ENCODE data around the gene SYT12. TPM values are rescaled to one million over a fixed set of nuclear protein-coding genes. Genes with fewer than 3 reads are reported as not detected.
A peak's percentile ranks its signal among the peaks of the same experiment; 100 is the strongest.

The SYT12 gene
- total RNA-seq, 1 donor from 2014 or later = 0.05 TPM

GRCh38 chr11:67095214-67095507 lies 72.2 kb downstream of the SYT12 start:
- H3K4me1 ChIP-seq = peaks cover 9% of the 10 kb centered on the region
- no peak overlapping the region for H3K4me3 ChIP-seq
- intact Hi-C loops (cut with micrococcal nuclease) = no loop called here
- no peak overlapping the region for H3K27ac ChIP-seq (replicated peaks)
- no peaks in the 10 kb centered on the region for H3K36me3 ChIP-seq
- peaks cover 12% of the 10 kb centered on the region for H3K27me3 ChIP-seq (ENCODE audit: low read depth)
- no peak for TF ChIP-seq CTCF (IDR thresholded peaks at IDR 0.05; ENCODE audit: borderline replicate concordance)
- no peaks in the 10 kb centered on the region for H3K9me3 ChIP-seq (replicated peaks)
- DNase-seq = no peak

- peak; percentile 43 for DNase-seq
These were observed 76.0 kb downstream of the SYT12 start for GRCh38 chr11:67098799-67099429.

GRCh38 chr11:67099831-67100324 lies 76.9 kb downstream of the SYT12 start:
- Histone ChIP-seq H3K36me3 (no peaks in the 10 kb centered on the region), H3K4me1 (peaks cover 9% of the 10 kb centered on the region), H3K4me3 (no peak overlapping the region), H3K27me3 (ENCODE audit: low read depth) (no peaks in the 10 kb centered on the region), H3K27ac (replicated peaks) (no peak overlapping the region), H3K9me3 (replicated peaks) (no peaks in the 10 kb centered on the region)
- DNase-seq = no peak
- no peak for TF ChIP-seq CTCF (IDR thresholded peaks at IDR 0.05; ENCODE audit: borderline replicate concordance)
- intact Hi-C loops (cut with micrococcal nuclease) = no loop called here

More at GRCh38 chr11:67098799-67099429, 76.0 kb downstream of the SYT12 start:
- Histone ChIP-seq H3K36me3 (no peaks in the 10 kb centered on the region), H3K9me3 (replicated peaks) (no peaks in the 10 kb centered on the region), H3K27ac (replicated peaks) (no peak overlapping the region), H3K27me3 (ENCODE audit: low read depth) (no peaks in the 10 kb centered on the region), H3K4me3 (no peak overlapping the region), H3K4me1 (peaks cover 9% of the 10 kb centered on the region)
- no peak for TF ChIP-seq CTCF (IDR thresholded peaks at IDR 0.05; ENCODE audit: borderline replicate concordance)
- intact Hi-C loops (cut with micrococcal nuclease) = no loop called here

Small RNA genes within 50 kb of the gene (microRNA-seq; reads per million reads assigned to microRNA genes)
- gene MIR6860 = not detected

Other genes with a start within 250 kb of the SYT12 start
- gene RCE1, start 179.7 kb upstream of the SYT12 start, total RNA-seq = 5.1 TPM
- 13.5 TPM for gene LRFN4, start 166.1 kb upstream of the SYT12 start, total RNA-seq
- 10.3 TPM for gene PC, start 64.8 kb upstream of the SYT12 start, total RNA-seq
- gene C11orf86, start 47.8 kb upstream of the SYT12 start, total RNA-seq = not detected
- 49.5 TPM for gene RHOD, start 33.7 kb downstream of the SYT12 start, total RNA-seq
- gene KDM2A, start 96.1 kb downstream of the SYT12 start, total RNA-seq = 37.6 TPM
- gene GRK2, start 243.3 kb downstream of the SYT12 start, total RNA-seq = 53.8 TPM

All from left ventricle myocardium inferior (tissue), 1 donor.